Measurements from ENCODE around the gene ACTL10. TPM values are rescaled to one million over a fixed set of nuclear protein-coding genes. Genes with fewer than 3 reads are reported as not detected.

Gene ACTL10
- total RNA-seq, 1 experiment from 2014 or later: 0.46 TPM

DNA sequence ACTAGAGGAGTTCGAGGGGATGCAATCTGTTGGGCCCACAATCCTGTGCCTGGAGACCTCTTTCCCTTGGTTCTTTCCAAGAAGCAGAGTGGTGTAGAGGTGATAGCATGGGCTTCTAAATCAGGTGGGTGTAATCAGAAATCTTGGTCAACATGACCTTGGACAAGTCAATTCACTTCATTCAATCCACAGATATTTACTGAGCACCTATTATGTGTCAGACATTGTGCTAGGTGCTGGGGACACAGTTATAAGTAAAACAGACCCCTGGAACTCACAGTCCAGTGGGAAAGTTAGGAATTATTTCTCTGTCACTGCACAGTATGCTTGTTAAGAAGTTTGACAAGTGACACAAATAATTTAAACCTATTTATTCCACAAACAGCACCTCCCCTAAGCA is 22.8 kb downstream of the ACTL10 start:
- Histone ChIP-seq H2BK20ac (ENCODE audit: low read depth, low read length, poor library complexity, severe bottlenecking) (no peak overlapping the region), H3K4me1 (ENCODE audit: insufficient read depth, low read length) (no peaks in the 10 kb centered on the region), H3K14ac (ENCODE audit: insufficient read depth, low read length) (no peak overlapping the region), H2AK5ac (ENCODE audit: insufficient read length, low read length) (no peak overlapping the region), H4K20me1 (ENCODE audit: control insufficient read depth, insufficient read depth, insufficient read length) (no peaks in the 10 kb centered on the region), H3K4me2 (ENCODE audit: insufficient read depth, insufficient read length, low read length) (no peak overlapping the region), H4K91ac (ENCODE audit: insufficient read length, low read depth, low read length) (no peak overlapping the region), H2BK15ac (ENCODE audit: low read depth, low read length) (no peak overlapping the region), H3T11ph (ENCODE audit: low read length) (no peak overlapping the region), H3K23ac (ENCODE audit: insufficient read length, low read depth, low read length) (no peak overlapping the region), H3K4ac (ENCODE audit: low read depth, low read length) (no peak overlapping the region), H3K27ac (ENCODE audit: insufficient read length, low read depth, low read length) (no peak overlapping the region), H4K5ac (ENCODE audit: insufficient read length, low read depth, low read length) (no peak overlapping the region), H3K9me3 (ENCODE audit: control insufficient read depth, low read depth, low read length) (no peaks in the 10 kb centered on the region), H3K9ac (ENCODE audit: extremely low read depth, insufficient read length, low read length) (no peak overlapping the region), H3K56ac (ENCODE audit: insufficient read length, low read depth, low read length) (no peak overlapping the region), H3K79me2 (ENCODE audit: insufficient read depth, low read length) (no peaks in the 10 kb centered on the region; the same call in 1 of the 2 replicates), H4K8ac (replicated peaks; ENCODE audit: insufficient read length, low read depth, low read length) (no peak overlapping the region), H3K23me2 (ENCODE audit: insufficient read length, low read depth, low read length, poor library complexity, severe bottlenecking) (peaks cover 10% of the 10 kb centered on the region), H2BK12ac (ENCODE audit: insufficient read length, low read depth, low read length) (no peak overlapping the region), H3K27me3 (ENCODE audit: insufficient read depth, low read length) (no peaks in the 10 kb centered on the region), H3K18ac (ENCODE audit: insufficient read length, low read depth, low read length) (no peak overlapping the region), H3K79me1 (ENCODE audit: insufficient read depth, low read depth, low read length, poor library complexity, severe bottlenecking) (no peaks in the 10 kb centered on the region), H2AFZ (ENCODE audit: low read length) (no peak overlapping the region), H2BK120ac (ENCODE audit: low read depth, low read length, poor library complexity, severe bottlenecking) (no peak overlapping the region), H2BK5ac (ENCODE audit: insufficient read length, low read length) (no peak overlapping the region)
- no peak overlapping the region for H3K4me3 Mint-ChIP-seq
- peaks cover 38 to 39% of the 10 kb centered on the region in 2 experiments for H3K4me1 Mint-ChIP-seq
- H3K36me3 Mint-ChIP-seq (ENCODE audit: insufficient read depth in 1 of 3, low read depth in 3 of 3): peaks cover 0 to 3% (median 0%) of the 10 kb centered on the region in 3 experiments; a peak in 2 of 7 replicates
- H3K9me3 Mint-ChIP-seq: no peaks in the 10 kb centered on the region
- WGBS (ENCODE audit: extremely low coverage, insufficient read length, low lambda C conversion rate): no CpG with 5 or more reads among the region's 1 CpG
- no peak overlapping the region; a peak in 1 of 7 replicates for H3K27ac Mint-ChIP-seq
- H3K27me3 Mint-ChIP-seq (ENCODE audit: low read depth): peaks cover 63% of the 10 kb centered on the region
- no peak for DNase-seq
- no peak for TF ChIP-seq CTCF (conservative IDR thresholded peaks at IDR 0.05)

All from H9 (cell line).